Neuronal stem cell (in vitro differentiated cells): ENCODE results near the gene AVEN.
"Not testable (repeated sequence)": the region's sequence is repeated elsewhere in the genome, so short reads cannot be mapped to it uniquely, and the experiment has no call there.

Experiments used
- DNase-seq: peaks from one replicate; pipeline ENCODE4 v3.0.0-alpha.2; 2013; ENCODE audit warnings: low spot score
- H2AFZ ChIP-seq: one replicate; pipeline ENCODE4 v1.6.1; 2013; ENCODE audit warnings: mild to moderate bottlenecking, low read length, inconsistent platforms
- H2AK5ac ChIP-seq: 2 replicates; pipeline ENCODE4 v1.6.1; 2013; ENCODE audit warnings: low read depth, mild to moderate bottlenecking, inconsistent platforms, low read length, moderate library complexity, mixed read lengths
- H2BK120ac ChIP-seq: 2 replicates; pipeline ENCODE4 v1.6.1; 2013; ENCODE audit warnings: low read depth, mild to moderate bottlenecking, inconsistent platforms, low read length, moderate library complexity, mixed read lengths
- H2BK12ac ChIP-seq: one replicate; pipeline ENCODE4 v1.6.1; 2013; ENCODE audit warnings: low read length, inconsistent platforms
- H2BK15ac ChIP-seq: 2 replicates; pipeline ENCODE4 v1.6.1; 2013; ENCODE audit warnings: mild to moderate bottlenecking, low read length, inconsistent platforms, mixed read lengths
- H2BK5ac ChIP-seq: one replicate; pipeline ENCODE4 v1.6.1; 2013; ENCODE audit warnings: inconsistent platforms, mild to moderate bottlenecking, low read length, moderate library complexity
- H3K14ac ChIP-seq: one replicate; pipeline ENCODE4 v1.6.1; 2013; ENCODE audit warnings: low read length, inconsistent platforms
- H3K18ac ChIP-seq: 2 replicates; pipeline ENCODE4 v1.6.1; 2013; ENCODE audit warnings: low read length, inconsistent platforms
- H3K23ac ChIP-seq: 2 replicates; pipeline ENCODE4 v1.6.1; 2013; ENCODE audit warnings: low read depth, mild to moderate bottlenecking, mixed read lengths, low read length, inconsistent platforms; ENCODE audit not compliant: poor library complexity
- H3K27ac ChIP-seq: replicated peaks from 3 replicates; pipeline ENCODE4 v1.5.1; 2013; ENCODE audit warnings: low read length, inconsistent platforms
- H3K27me3 ChIP-seq, 3 experiments: 2 replicates each; pipeline ENCODE4 v1.6.1; 2013; ENCODE audit warnings: low read length in 3 of 3, mild to moderate bottlenecking in 2 of 3, inconsistent platforms in 1 of 3, low read depth in 1 of 3, mixed read lengths in 1 of 3, moderate library complexity in 1 of 3; ENCODE audit not compliant: control insufficient read depth in 3 of 3, insufficient read depth in 3 of 3
- H3K36me3 ChIP-seq, 2 donors: replicated peaks in 1 of 2; 2 replicates each; pipeline ENCODE4 v1.6.1; 2013; ENCODE audit warnings: low read length in 2 of 2; ENCODE audit not compliant: control insufficient read depth in 2 of 2, insufficient read depth in 2 of 2
- H3K4ac ChIP-seq: 2 replicates; pipeline ENCODE4 v1.6.1; 2013; ENCODE audit warnings: inconsistent platforms, mild to moderate bottlenecking, low read length, moderate library complexity
- H3K4me1 ChIP-seq, 2 donors: 1 replicate in 1 of 2; 2 replicates in 1 of 2; pipeline ENCODE4 v1.6.1; 2013; ENCODE audit warnings: low read length in 2 of 2, low read depth in 1 of 2; ENCODE audit not compliant: control insufficient read depth in 2 of 2, insufficient read depth in 1 of 2
- H3K4me2 ChIP-seq: one replicate; pipeline ENCODE4 v1.6.1; 2013; ENCODE audit warnings: mild to moderate bottlenecking, low read length, inconsistent platforms; ENCODE audit not compliant: insufficient read depth, poor library complexity, severe bottlenecking
- H3K4me3 ChIP-seq, 2 donors: 2 replicates each; pipeline ENCODE4 v1.5.1; 2013; ENCODE audit warnings: low read length in 2 of 2, mild to moderate bottlenecking in 2 of 2, inconsistent platforms in 1 of 2, moderate library complexity in 1 of 2
- H3K79me1 ChIP-seq: one replicate; pipeline ENCODE4 v1.6.1; 2013; ENCODE audit warnings: low read depth, mild to moderate bottlenecking, inconsistent platforms, low read length, moderate library complexity
- H3K9ac ChIP-seq: one replicate; pipeline ENCODE4 v1.6.1; 2013; ENCODE audit warnings: mild to moderate bottlenecking, low read depth, low read length, inconsistent platforms; ENCODE audit not compliant: poor library complexity
- H3K9me3 ChIP-seq, 2 donors: replicated peaks in 1 of 2; 2 replicates each; pipeline versions ENCODE3 to v1.6.1; 2013; ENCODE audit warnings: low read length in 2 of 2, mild to moderate bottlenecking in 2 of 2, inconsistent platforms in 1 of 2, low read depth in 1 of 2, mixed read lengths in 1 of 2, moderate library complexity in 1 of 2; ENCODE audit not compliant: control insufficient read depth in 2 of 2, insufficient read depth in 1 of 2
- H4K8ac ChIP-seq: one replicate; pipeline ENCODE4 v1.6.1; 2013; ENCODE audit warnings: low read depth, mild to moderate bottlenecking, inconsistent platforms, low read length, moderate library complexity
- H4K91ac ChIP-seq: one replicate; pipeline ENCODE4 v1.6.1; 2013; ENCODE audit warnings: low read length, low read depth, mild to moderate bottlenecking, inconsistent platforms; ENCODE audit not compliant: poor library complexity
- WGBS, 2 donors: extraction: QIAGEN DNeasy Blood & Tissue Kit; methylation state at CpG; one replicate each; pipeline ENCODE4 v1.1.7; 2013; ENCODE audit warnings: missing lambda C conversion rate in 2 of 2, mixed read lengths in 1 of 2; ENCODE audit not compliant: insufficient read length in 2 of 2, insufficient replicate concordance in 1 of 2; ENCODE audit errors: extremely low coverage in 2 of 2; 5-methylcytosine and 5-hydroxymethylcytosine counted together

Gene AVEN

GRCh38 chr15:34018738-34019137, 20.3 kb downstream of the AVEN start:
- H3K14ac ChIP-seq, H3K18ac ChIP-seq, H3K79me1 ChIP-seq, H3K27me3 ChIP-seq, H3K4me1 ChIP-seq, H3K23ac ChIP-seq, H2AFZ ChIP-seq, H3K36me3 ChIP-seq, H4K8ac ChIP-seq, H3K4ac ChIP-seq, H2BK120ac ChIP-seq, H3K9ac ChIP-seq, H2BK5ac ChIP-seq, H3K4me3 ChIP-seq, DNase-seq, H3K9me3 ChIP-seq, H2BK15ac ChIP-seq, H4K91ac ChIP-seq, H3K4me2 ChIP-seq, H2AK5ac ChIP-seq, H3K27ac ChIP-seq, H2BK12ac ChIP-seq: not testable (repeated sequence)
- WGBS, 2 donors = no CpG with 5 or more reads among the region's 2 CpGs

- WGBS, 2 donors = no CpG with 5 or more reads among the region's 16 CpGs
- DNase-seq = no peak
- H3K27ac ChIP-seq = no peak overlapping the region
- H3K4me2 ChIP-seq = no peak overlapping the region
- no peak overlapping the region for H3K14ac ChIP-seq
- no peak overlapping the region for H2BK15ac ChIP-seq
- no peak overlapping the region for H3K18ac ChIP-seq
- no peaks in the 10 kb centered on the region for H3K9me3 ChIP-seq
- H2BK5ac ChIP-seq = no peak overlapping the region
- no peak overlapping the region for H3K9ac ChIP-seq
- no peaks in the 10 kb centered on the region for H3K4me1 ChIP-seq
- H3K36me3 ChIP-seq = peaks cover 0 to 2% of the 10 kb centered on the region in 2 donors
- no peak overlapping the region for H3K4me3 ChIP-seq
- H2AFZ ChIP-seq = no peak overlapping the region
- H4K8ac ChIP-seq = no peak overlapping the region
- H3K23ac ChIP-seq = no peak overlapping the region
- H3K27me3 ChIP-seq = no peaks in the 10 kb centered on the region
- H2BK12ac ChIP-seq = no peak overlapping the region
- H3K4ac ChIP-seq = no peak overlapping the region
- H2BK120ac ChIP-seq = no peak overlapping the region
- no peak overlapping the region for H4K91ac ChIP-seq
- H3K79me1 ChIP-seq = no peaks in the 10 kb centered on the region
- no peak overlapping the region for H2AK5ac ChIP-seq
Observed at GRCh38 chr15:34018021-34018645, 20.9 kb downstream of the AVEN start.

- no CpG with 5 or more reads among the region's 2 CpGs for WGBS, 2 donors
- no peak overlapping the region for H2BK120ac ChIP-seq
- no peak overlapping the region for H3K14ac ChIP-seq
- no peak overlapping the region for H2BK15ac ChIP-seq
- H3K79me1 ChIP-seq = no peaks in the 10 kb centered on the region
- H3K36me3 ChIP-seq = peaks cover 0 to 2% of the 10 kb centered on the region in 2 donors
- H3K4me3 ChIP-seq = no peak overlapping the region
- H2BK12ac ChIP-seq = no peak overlapping the region
- H3K4me2 ChIP-seq = no peak overlapping the region
- H3K18ac ChIP-seq = no peak overlapping the region
- H3K27ac ChIP-seq = peak overlapping the region; percentile 19
- H2AK5ac ChIP-seq = no peak overlapping the region
- H3K4me1 ChIP-seq = peaks cover 0 to 5% of the 10 kb centered on the region in 2 donors
- no peaks in the 10 kb centered on the region for H3K27me3 ChIP-seq
- no peaks in the 10 kb centered on the region for H3K9me3 ChIP-seq
- H3K23ac ChIP-seq = no peak overlapping the region
- H2BK5ac ChIP-seq = no peak overlapping the region
- H3K9ac ChIP-seq = no peak overlapping the region
- no peak overlapping the region for H3K4ac ChIP-seq
- no peak for DNase-seq
- no peak overlapping the region for H4K8ac ChIP-seq
- H4K91ac ChIP-seq = no peak overlapping the region
- peak overlapping the region; percentile 22 for H2AFZ ChIP-seq
Observed at GRCh38 chr15:34014556-34014955, 24.4 kb downstream of the AVEN start.

GRCh38 chr15:34013746-34014145, 25.3 kb downstream of the AVEN start:
- Histone ChIP-seq H3K36me3 (peaks cover 0 to 2% of the 10 kb centered on the region in 2 donors), H2BK15ac (no peak overlapping the region), H3K4me1 (peaks cover 0 to 5% of the 10 kb centered on the region in 2 donors), H3K18ac (peak overlapping the region; percentile 18), H4K8ac (no peak overlapping the region), H3K79me1 (no peaks in the 10 kb centered on the region), H2AFZ (no peak overlapping the region), H2BK12ac (no peak overlapping the region), H3K4ac (no peak overlapping the region), H3K4me2 (no peak overlapping the region), H3K14ac (no peak overlapping the region), H3K23ac (no peak overlapping the region), H2AK5ac (no peak overlapping the region), H3K9me3 (no peaks in the 10 kb centered on the region), H2BK120ac (no peak overlapping the region), H3K9ac (no peak overlapping the region), H3K27me3 (no peaks in the 10 kb centered on the region), H2BK5ac (no peak overlapping the region), H3K4me3 (no peak overlapping the region), H3K27ac (no peak overlapping the region), H4K91ac (no peak overlapping the region)
- no peak for DNase-seq
- no CpG with 5 or more reads among the region's 9 CpGs for WGBS, 2 donors
